ACC112 (cell line): ENCODE measurements around the gene PPM1B.
A peak's percentile ranks its signal among the peaks of the same experiment; 100 is the strongest.
"Not testable (repeated sequence)": the region's sequence is repeated elsewhere in the genome, so short reads cannot be mapped to it uniquely, and the experiment has no call there.

ENCODE experiments used
- H2AFZ ChIP-seq: fragments of 200-600 bp; sonication (generic); one replicate; pipeline ENCODE4 v1.6.0; 2017; ENCODE audit warnings: antibody characterized with exemption, low read length; ENCODE audit not compliant: unreplicated experiment
- H3K27ac ChIP-seq: fragments of 200-600 bp; sonication (generic); 2 replicates; pipeline ENCODE4 v1.5.1; 2014; ENCODE audit warnings: low read depth, mild to moderate bottlenecking, antibody characterized with exemption, low read length, moderate library complexity
- H3K27me3 ChIP-seq: fragments of 200-600 bp; sonication (generic); 2 replicates; pipeline ENCODE4 v1.6.1; 2014; ENCODE audit warnings: mild to moderate bottlenecking, antibody characterized with exemption, low read length, moderate library complexity, mixed read lengths; ENCODE audit not compliant: insufficient read depth
- H3K36me3 ChIP-seq: fragments of 200-600 bp; sonication (generic); 2 replicates; pipeline ENCODE4 v1.6.1; 2016; ENCODE audit warnings: mild to moderate bottlenecking, antibody characterized with exemption, low read length, moderate library complexity, mixed read lengths; ENCODE audit not compliant: insufficient read depth
- H3K4me1 ChIP-seq: fragments of 200-600 bp; sonication (generic); one replicate; pipeline ENCODE4 v1.6.1; 2016; ENCODE audit warnings: low read length, mixed read lengths; ENCODE audit not compliant: insufficient read depth, unreplicated experiment, control insufficient read depth
- H3K4me3 ChIP-seq: fragments of 200-600 bp; sonication (generic); 2 replicates; pipeline ENCODE4 v1.5.1; 2014; ENCODE audit warnings: mild to moderate bottlenecking, low read depth, low read length
- H3K79me2 ChIP-seq: fragments of 200-600 bp; sonication (generic); one replicate; pipeline ENCODE4 v1.6.0; 2016; ENCODE audit warnings: low read length; ENCODE audit not compliant: control insufficient read depth, unreplicated experiment, insufficient read depth

The PPM1B gene

DNA sequence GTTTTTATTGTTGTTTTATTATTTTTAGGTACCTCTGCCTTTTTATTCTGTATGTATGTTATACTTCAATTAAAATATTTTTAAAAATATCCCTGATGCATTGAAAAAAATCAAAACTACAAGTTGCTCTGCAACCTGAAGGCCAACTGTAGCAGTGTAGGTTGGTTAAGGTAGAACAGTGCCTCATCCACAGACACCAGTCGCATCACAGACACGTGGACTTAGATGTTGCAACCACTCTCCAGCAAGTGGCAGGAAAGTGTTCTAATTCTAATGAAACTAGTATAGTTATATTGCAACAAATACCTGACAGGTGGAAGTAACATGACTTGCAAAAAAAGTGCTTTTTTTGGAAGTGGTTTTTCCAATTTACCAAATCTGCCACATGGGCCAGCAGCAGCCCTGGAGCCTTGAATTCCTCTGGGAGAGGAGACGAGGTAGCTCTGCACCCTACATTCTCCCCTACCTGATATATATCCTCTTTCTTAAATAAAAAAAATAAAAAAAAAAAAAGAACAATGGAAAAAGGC is 78.2 kb downstream of the PPM1B start:
- no peaks in the 10 kb centered on the region for H3K36me3 ChIP-seq
- no peak overlapping the region for H3K27ac ChIP-seq
- H3K4me3 ChIP-seq = no peak overlapping the region
- no peak overlapping the region for H2AFZ ChIP-seq
- H3K4me1 ChIP-seq = no peaks in the 10 kb centered on the region
- H3K27me3 ChIP-seq = no peaks in the 10 kb centered on the region
- no peaks in the 10 kb centered on the region for H3K79me2 ChIP-seq

DNA sequence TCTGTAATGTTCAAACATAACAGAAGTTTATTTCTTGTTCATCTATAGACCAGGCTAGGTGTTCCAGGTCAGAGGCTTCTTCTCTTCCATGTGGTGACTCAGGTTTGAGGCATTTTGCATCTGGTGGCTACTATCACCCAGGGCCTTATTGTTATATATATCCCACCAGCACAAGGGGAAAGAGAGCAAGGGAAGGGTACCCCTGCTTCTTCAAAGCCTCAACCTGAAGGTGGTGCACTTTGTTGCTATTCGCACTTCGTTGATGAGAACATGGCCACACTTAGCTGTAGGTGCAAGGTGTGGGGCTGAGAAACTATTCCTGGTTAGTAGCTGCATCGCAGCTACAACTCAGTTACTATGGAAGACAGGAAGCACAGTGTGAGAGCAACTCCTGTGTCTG is 79.2 kb downstream of the PPM1B start:
- H3K4me3 ChIP-seq = no peak overlapping the region
- H3K27me3 ChIP-seq = no peaks in the 10 kb centered on the region
- no peaks in the 10 kb centered on the region for H3K36me3 ChIP-seq
- H2AFZ ChIP-seq = no peak overlapping the region
- no peaks in the 10 kb centered on the region for H3K4me1 ChIP-seq
- H3K27ac ChIP-seq = no peak overlapping the region
- H3K79me2 ChIP-seq = no peaks in the 10 kb centered on the region

DNA sequence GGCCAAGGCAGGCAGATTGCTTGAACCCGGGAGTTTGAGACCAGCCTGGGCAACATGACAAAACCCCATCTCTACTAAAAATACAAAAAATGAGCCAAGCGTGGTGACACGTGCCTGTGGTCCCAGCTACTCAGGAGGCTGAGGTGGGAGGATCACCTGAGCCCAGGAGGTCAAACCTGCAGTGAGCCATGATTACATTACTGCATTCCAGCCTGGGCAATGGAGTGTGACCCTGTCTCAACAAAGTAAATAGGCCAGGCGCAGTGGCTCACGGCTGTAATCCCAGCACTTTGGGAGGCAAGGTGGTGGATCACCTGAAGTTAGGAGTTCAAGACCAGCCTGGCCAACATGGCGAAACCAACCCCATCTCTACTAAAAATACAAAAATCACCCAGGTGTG is 80.6 kb downstream of the PPM1B start:
- H3K27ac ChIP-seq, H2AFZ ChIP-seq, H3K4me3 ChIP-seq, H3K36me3 ChIP-seq, H3K27me3 ChIP-seq, H3K79me2 ChIP-seq, H3K4me1 ChIP-seq: not testable (repeated sequence)

DNA sequence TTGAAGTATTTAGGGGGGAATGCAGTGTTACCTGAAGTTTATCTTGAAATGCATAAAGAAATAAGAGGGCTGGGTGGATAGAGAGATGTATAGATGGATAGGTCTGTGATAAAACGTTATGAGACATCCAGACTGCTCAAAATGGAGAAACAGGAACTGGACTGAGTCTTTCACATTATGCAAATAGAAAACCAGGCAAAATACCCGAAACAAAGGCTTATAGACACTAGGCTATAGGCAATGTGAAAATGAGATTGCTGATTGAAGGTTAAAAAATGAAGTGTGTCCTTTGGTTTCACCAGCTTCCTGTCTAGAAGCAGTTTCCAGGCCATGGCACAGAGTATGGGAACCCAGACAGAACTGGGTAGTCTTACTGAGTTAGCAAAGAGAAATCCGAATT is 81.7 kb downstream of the PPM1B start:
- H2AFZ ChIP-seq = no peak overlapping the region
- H3K27ac ChIP-seq = no peak overlapping the region

DNA sequence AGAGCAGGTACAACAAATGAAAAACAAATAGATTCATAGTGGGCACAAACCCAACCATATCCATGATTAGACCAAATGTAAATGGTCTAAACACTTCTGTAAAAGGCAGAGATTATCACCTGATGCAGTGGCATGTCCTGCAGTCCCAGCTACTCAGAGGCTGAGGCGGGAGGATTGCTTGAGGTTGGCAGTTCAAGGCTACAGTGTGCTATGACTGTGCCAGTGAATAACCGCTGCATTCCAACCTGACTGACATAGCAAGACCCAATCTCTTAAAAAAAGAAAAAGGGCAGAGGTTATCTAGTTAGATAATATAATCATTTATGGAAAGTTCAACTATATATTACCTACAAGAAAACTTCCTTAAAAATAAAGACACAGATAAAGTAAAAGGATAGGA is 85.3 kb downstream of the PPM1B start:
- no peak overlapping the region for H3K4me3 ChIP-seq

More for the DNA sequence above, 81.7 kb downstream of the PPM1B start:
- H3K27me3 ChIP-seq = no peaks in the 10 kb centered on the region
- no peak overlapping the region for H3K4me3 ChIP-seq
- H3K4me1 ChIP-seq = no peaks in the 10 kb centered on the region
- no peaks in the 10 kb centered on the region for H3K79me2 ChIP-seq
- H3K36me3 ChIP-seq = no peaks in the 10 kb centered on the region

DNA sequence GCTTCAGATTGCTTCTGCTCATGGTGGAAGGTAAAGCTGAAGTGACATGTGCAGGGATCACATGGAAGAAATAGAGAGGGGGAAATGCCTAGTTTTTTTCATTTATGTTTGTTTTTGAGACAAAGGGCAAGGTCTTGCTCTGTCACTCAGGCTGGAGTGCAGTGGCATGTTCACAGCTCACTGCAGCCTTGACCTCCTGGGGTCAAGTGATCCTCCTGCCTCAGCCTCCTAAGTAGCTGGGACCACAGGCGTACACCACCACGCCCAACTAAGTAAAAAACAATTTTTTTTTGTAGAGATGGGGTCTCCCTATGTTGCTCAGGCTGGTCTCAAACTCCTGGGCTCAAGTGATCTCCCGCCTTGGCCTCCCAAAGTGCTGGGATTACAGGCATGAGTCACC is 87.0 kb downstream of the PPM1B start:
- not testable (repeated sequence) for H3K27ac ChIP-seq, H2AFZ ChIP-seq, H3K4me3 ChIP-seq, H3K4me1 ChIP-seq, H3K27me3 ChIP-seq, H3K36me3 ChIP-seq, H3K79me2 ChIP-seq

More for the DNA sequence above, 85.3 kb downstream of the PPM1B start:
- Histone ChIP-seq H3K79me2 (no peaks in the 10 kb centered on the region), H3K36me3 (no peaks in the 10 kb centered on the region), H3K27me3 (no peaks in the 10 kb centered on the region), H3K27ac (no peak overlapping the region), H3K4me1 (no peaks in the 10 kb centered on the region), H2AFZ (no peak overlapping the region)

DNA sequence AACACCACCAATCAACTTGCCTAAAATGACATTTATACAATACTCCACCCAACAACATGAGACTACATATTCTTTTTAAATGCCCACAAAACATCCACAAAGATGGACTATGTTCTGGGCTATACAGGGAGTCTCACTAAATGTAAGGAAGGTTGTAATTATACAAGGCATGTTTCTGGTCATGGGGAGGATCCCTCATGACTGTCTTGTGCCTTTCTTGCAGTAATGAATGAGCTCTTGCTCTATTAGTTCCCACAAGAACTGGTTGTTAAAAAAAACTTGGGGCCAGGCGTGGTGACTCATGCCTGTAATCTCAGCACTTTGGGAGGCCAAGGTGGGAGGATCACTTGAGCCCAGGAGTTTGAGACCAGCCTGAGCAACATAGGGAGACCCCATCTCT is 89.1 kb downstream of the PPM1B start:
- H3K4me3 ChIP-seq, H2AFZ ChIP-seq, H3K27me3 ChIP-seq, H3K27ac ChIP-seq, H3K79me2 ChIP-seq, H3K36me3 ChIP-seq, H3K4me1 ChIP-seq: not testable (repeated sequence)

DNA sequence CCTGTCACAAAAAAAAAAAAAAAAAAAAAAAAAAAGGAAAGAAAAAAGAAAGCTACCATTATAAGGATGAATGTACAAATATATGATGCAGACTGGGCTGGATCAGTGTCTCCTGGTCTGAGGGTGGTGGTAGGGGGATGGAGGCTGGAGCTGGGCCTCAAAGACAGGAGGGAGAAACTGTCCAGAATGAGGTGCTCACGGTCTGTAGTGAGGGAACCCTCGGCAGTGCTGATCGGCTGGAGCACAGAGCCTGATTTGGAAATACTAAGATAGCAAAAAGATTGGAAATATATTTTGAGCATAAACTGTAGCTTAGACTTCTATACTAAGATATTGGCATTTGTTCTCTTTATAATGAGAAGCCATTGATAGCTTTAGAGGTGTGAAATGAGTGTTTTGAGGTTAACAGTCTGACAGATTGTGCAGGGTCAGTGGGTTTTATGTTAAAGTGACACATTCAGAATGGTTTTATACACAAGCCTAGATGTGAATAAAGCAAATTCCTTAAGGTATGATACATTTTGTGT is 98.7 kb downstream of the PPM1B start:
- H3K36me3 ChIP-seq = no peaks in the 10 kb centered on the region
- no peak overlapping the region for H3K27ac ChIP-seq
- no peak overlapping the region for H3K4me3 ChIP-seq
- H3K27me3 ChIP-seq = no peaks in the 10 kb centered on the region
- H2AFZ ChIP-seq = no peak overlapping the region
- no peaks in the 10 kb centered on the region for H3K79me2 ChIP-seq
- peaks cover 16% of the 10 kb centered on the region for H3K4me1 ChIP-seq

DNA sequence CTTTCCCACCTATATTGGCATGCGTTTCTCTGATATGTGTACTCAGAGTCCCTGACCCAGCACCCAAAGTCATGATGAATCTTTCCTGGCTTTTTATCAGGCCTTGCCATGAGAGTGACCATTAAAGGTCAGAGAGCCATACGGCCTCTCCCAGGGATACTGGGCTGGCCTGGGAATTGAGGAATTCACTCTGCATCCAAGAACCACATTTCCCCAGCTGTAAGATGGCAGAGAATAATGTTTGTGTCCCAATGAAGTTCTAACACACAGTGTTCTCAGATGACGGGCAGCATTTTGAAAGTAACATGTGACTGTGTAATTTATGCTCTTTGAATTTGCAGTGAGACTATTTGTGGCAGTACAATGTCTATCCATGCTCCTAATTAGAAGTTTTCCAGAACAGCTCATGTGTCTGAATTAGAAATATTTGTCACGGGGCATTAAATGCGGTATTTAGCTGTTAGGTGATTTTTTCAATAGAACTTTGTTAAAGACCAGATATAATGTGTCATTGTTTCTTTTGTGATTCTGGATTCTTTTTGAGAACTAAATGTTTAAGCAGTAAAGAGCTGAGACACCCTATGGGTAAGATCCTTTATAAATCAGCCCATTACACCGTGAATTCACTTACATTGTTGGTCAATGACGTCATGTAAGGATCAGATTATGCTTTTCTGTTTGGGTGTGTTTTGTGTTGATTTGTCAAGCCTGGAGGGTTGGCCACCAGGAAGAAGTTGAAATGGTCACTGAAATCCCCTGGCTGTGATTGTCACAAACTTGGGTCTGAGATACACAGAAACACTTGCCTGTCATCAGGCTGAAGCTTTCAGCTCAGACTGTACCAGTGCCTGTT is 99.3 kb downstream of the PPM1B start:
- Histone ChIP-seq H2AFZ (peak overlapping the region; percentile 30), H3K27me3 (no peaks in the 10 kb centered on the region), H3K79me2 (no peaks in the 10 kb centered on the region), H3K4me1 (peaks cover 16% of the 10 kb centered on the region), H3K27ac (peak overlapping the region; percentile 58), H3K4me3 (no peak overlapping the region), H3K36me3 (no peaks in the 10 kb centered on the region)

DNA sequence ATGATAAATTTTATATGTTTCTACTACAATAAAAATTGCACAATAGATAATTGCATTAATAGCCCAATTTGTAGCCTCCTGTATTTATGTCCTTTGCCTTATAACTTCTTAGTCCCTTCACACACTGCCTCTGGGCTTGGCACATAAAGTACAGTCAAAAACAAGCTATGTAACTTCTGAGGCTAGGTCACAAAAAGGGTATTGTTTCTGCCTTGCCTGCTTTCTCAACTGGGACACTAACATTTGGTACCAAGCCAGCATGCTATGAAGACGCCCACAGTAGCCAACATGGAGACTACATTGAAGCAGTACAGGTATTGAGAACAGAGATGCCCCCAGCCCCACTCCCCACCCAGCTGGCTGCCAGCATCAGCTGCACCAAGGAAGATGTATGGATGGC is 101.2 kb downstream of the PPM1B start:
- no peaks in the 10 kb centered on the region for H3K79me2 ChIP-seq
- peaks cover 16% of the 10 kb centered on the region for H3K4me1 ChIP-seq
- H3K36me3 ChIP-seq = no peaks in the 10 kb centered on the region
- H3K27ac ChIP-seq = no peak overlapping the region
- no peaks in the 10 kb centered on the region for H3K27me3 ChIP-seq
- H2AFZ ChIP-seq = no peak overlapping the region
- no peak overlapping the region for H3K4me3 ChIP-seq

DNA sequence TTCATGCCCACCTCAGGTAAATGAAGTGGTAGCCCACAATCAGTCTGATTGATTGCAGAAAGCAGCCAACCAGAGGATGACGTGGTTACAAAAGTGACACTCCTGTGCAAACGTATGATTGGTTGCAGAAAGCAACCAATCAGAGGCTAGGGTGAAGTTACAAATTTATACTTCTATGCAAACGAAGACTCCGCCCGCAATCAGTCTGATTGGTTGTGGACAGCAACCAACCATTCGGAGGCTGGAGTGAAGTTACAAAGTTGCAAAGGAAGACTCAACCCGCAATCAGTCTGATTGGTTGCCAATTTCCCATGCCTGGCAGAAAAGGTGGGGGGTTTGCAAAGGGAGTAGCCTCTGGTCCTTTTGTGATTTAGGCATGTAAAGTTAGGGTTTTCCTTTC is 102.6 kb downstream of the PPM1B start:
- Histone ChIP-seq H3K27ac (no peak overlapping the region), H3K4me3 (no peak overlapping the region), H3K27me3 (no peaks in the 10 kb centered on the region), H3K36me3 (no peaks in the 10 kb centered on the region), H3K4me1 (peaks cover 20% of the 10 kb centered on the region), H3K79me2 (no peaks in the 10 kb centered on the region), H2AFZ (no peak overlapping the region)
